HT-29 (cell line): Measurements from ENCODE around the gene TBCD. TPM values are rescaled to one million over a fixed set of nuclear protein-coding genes. Genes with fewer than 3 reads are reported as not detected.

Experiments
- DNase-seq: peaks from one replicate; pipeline ENCODE4 v3.0.0-alpha.2; 2015; ENCODE audit warnings: low spot score
- total RNA-seq: library from RNA; depleted of rRNA; stranded (reverse); fragments of >200 nt; shearing (Covaris generic); gene quantifications from 2 replicates; pipeline ENCODE4 v1.2.3, GENCODE V29; 2014

TBCD gene
- total RNA-seq, 1 experiment from 2014 or later = 72.0 TPM

DNA sequence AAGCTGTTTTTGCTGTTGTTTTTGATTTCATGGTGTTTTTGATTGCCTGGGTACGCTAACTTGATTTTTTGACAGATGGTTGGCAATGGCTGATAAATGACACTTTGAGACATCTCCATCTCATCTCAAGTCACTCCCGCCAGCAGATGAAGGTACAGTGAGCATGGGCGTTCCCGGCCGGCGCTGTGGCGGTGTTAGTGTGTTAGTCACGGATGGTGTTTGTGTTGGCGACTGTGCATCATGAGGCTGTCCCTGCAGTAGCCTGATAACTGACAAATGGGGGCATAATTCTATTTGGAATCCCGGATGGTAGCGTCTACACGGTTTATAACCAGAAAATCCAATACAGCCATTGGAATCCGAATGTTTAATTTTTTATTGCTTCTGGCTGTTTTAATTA lies 169.6 kb downstream of the TBCD start:
- no peak for DNase-seq

DNA sequence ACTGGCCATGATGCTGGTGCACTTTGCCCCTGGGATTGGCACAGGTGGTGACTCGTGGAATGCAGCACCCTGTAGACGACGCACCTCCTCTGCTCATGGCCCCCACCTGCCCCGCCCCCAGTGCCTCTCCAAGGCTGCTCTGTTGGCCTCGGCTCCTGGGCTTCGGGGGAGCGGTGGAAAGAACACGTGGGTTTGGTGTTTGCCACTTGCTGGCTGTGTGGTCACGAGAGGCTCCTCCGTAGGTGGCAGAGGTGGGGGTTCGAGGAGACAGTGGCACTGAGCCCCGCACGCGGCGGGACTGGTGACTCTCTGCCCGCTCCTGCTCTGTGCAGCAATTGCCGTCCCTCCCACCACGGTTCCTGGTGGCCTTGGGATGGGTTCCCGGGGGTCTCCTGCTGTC lies 170.8 kb downstream of the TBCD start:
- DNase-seq = peak; percentile 36

DNA sequence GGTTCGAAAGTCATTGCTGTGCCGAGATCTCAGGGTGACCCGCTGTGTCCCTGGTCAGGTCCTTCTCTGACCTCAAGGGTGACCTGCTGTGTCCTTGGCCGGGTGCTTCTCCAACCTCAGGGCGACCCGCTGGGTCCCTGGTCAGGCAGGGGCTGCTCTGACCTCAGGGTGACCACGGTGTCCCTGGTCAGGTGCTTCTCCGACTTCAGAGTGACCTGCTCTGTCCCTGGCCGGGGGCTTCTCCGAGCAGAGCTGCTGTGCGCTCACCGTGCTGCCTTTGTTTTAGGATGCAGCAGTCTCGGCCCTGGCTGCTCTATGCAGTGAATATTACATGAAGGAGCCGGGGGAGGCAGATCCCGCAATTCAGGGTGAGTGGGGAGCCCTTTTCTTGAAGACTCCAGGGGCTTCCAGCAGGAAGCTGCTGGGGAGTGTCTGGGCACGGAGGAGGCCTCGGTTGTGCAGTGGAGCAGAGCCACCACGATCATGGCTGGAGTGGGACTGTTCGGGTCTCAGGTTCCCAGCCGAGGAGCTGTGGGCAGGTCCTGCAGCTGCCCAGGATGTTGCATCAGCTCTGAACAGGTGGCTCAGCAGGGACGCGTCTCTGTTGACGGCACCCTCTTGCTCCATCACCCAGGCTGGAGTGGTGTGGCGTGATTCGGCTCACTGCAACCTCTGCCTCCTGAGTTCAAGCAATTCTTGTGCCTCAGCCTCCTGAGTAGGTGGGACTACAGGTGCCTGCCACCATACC lies 171.7 kb downstream of the TBCD start:
- no peak for DNase-seq

DNA sequence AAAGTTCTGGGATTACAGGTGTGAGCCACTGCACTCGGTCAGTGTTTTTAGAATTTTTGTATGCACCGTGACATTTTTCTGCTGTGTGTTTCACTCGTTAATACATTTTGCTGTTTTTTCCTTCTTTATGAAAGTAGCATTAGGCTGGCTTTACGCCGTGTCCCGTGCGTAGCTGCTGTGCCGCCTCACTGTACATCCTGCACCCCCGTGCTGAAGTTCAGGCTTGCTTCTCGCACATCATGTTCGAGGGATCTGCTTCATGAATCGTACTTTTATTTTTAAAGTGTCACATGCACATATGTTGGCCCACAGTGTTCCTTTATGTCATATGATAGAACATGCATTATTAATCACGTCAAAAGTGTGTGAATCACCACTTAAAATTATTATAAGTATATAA lies 172.3 kb downstream of the TBCD start:
- DNase-seq = no peak

- DNase-seq = peak; percentile 12
These were observed 172.9 kb downstream of the TBCD start for GRCh38 chr17:82924812-82925211.

DNA sequence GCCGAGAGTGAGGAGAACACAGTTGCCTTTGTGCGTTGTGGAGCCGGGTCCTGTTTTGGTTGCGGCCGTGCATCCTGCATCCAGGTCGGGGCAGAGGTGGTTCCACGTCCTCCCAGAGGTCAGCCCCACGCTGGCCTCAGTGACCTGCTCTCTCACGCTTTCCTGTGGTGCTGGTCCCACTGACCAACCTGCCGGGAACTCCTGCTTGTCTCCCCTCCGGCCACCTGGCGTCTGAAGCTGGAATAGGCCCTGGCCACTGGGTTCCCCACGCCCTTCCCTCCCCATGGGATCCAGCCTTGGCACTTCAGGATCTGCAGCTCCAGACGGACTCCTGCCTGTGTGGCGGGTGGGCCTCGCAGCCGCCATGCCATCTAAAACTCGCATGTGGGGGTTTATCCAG lies 173.5 kb downstream of the TBCD start:
- DNase-seq = no peak

- no peak for DNase-seq
These were observed 174.2 kb downstream of the TBCD start for GRCh38 chr17:82926081-82926480.

DNA sequence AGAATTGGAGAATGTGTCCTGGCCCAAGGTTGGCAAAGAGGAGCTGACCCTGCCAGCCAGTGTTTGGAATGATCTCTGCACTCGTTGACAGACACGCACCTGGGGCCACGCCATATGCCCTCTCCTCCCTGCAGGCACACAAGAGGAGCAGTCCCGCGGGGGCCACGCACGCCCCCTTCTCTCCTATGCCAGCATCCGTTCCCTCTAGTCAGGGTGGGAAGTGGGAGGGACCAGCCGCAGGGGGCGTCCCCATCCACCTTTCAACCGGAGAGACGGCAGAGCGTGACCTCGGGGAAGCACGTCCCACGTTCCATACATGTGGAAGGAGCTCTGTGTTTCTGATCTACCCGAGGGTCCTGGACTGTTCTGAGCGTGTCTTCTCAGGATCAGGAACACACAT lies 174.9 kb downstream of the TBCD start:
- DNase-seq = no peak

DNA sequence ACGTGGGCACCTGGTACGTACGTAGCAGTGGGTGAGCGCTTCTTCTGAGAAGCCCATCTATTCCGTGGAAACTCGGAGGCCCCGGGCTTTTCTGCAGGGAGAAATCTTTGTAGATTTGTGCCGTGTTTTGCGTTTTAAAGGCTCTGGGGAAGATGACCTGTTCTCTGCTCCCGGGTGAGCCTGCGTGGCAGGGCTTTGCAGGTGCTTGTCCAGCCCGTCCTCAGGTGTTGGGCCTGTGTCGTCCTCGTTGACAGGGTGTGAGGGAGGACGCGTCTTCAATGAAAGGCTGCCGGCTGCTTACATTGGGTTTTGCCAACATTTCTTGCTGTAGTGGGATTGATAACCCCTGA lies 175.4 kb downstream of the TBCD start:
- no peak for DNase-seq

DNA sequence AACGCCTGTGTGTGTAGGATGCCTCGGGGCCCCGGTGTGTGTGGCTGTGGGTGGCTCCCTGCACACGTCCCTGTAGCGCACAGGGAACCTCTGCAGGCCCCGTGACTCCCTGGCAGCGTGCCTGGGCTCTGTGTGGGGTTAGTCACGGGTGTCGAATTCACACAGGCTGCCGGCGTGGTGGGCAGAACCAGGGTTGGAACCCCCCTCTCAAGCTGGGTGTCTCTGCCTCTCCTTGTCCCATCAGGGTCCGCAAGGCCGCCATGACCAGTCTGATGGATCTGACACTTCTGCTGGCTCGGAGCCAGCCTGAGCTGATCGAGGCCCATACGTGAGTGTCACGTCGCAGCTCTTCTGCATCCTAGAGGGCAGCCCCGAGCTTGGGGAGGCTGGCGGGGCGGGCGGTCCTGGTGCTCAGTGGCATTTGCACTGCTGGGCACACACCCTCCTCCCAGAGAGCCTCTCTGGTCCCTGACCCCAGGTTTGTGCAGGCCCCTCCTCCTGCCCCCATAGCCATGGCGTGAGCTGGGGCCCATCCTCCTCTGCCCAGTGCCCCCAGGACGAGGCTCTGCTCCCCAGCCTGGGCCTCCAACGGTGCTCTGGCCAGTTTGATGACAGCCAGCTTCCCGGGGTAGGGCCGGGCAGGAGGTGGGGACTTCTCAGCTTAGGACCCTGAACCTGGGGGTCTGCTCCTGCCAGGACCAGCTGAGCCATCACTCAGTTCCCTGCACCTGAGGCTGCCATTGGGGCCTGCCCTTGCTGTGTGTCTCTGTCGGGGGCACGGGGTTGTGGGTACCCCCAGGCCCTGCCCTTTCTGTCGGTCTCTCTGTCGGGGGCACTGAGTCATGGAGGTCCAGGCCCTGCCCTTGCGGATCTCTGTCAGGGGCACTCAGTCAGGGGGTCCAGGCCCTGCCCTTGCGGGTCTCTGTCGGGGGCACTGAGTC lies 176.1 kb downstream of the TBCD start:
- no peak for DNase-seq

GRCh38 chr17:82929011-82929622 lies 177.3 kb downstream of the TBCD start:
- no peak for DNase-seq

GRCh38 chr17:82929676-82930042 lies 177.8 kb downstream of the TBCD start:
- no peak for DNase-seq

DNA sequence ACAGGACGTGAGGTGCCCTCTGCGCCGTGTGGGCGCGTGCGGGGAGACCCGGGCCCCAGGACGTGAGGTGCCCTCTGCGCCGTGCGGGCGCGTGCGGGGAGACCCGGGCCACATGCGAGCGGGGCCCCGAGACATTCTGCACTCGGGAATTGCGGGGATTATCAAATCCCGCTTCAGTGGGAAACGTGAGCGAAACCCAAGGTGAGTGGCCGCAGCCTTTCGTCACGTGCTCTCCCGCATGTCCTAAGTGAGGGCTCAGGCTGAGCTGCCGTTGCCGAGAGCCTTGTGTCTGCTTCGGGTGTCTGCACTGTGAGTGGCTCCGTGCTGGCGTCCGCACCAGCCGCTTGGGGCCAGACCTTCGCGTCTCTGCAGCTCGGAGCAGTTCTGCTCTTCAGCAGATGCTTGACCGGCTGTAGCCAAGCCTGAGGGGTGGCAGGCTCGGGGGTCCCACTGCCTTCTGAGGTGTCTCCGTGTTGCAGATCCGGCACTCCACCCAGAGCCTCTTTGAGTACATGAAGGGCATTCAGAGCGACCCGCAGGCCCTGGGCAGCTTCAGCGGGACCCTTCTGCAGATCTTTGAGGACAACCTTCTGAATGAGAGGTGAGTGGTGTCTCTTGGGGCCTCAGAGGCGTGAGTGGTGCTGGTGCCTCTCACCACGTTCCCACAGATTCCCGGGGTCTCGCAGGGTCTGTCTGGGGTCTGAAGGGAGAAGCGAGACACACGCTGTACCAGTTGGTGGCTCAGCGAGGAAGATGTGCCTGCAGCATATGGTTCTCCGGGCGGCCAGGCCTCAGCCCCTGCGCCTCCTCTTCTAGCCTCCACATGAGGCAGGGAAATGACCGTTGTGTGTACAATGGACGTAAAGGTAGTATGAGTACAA lies 178.4 kb downstream of the TBCD start:
- no peak for DNase-seq

- DNase-seq = no peak
These were observed 179.2 kb downstream of the TBCD start for GRCh38 chr17:82930924-82931698.

GRCh38 chr17:82931699-82932517 lies 180.0 kb downstream of the TBCD start:
- no peak for DNase-seq

DNA sequence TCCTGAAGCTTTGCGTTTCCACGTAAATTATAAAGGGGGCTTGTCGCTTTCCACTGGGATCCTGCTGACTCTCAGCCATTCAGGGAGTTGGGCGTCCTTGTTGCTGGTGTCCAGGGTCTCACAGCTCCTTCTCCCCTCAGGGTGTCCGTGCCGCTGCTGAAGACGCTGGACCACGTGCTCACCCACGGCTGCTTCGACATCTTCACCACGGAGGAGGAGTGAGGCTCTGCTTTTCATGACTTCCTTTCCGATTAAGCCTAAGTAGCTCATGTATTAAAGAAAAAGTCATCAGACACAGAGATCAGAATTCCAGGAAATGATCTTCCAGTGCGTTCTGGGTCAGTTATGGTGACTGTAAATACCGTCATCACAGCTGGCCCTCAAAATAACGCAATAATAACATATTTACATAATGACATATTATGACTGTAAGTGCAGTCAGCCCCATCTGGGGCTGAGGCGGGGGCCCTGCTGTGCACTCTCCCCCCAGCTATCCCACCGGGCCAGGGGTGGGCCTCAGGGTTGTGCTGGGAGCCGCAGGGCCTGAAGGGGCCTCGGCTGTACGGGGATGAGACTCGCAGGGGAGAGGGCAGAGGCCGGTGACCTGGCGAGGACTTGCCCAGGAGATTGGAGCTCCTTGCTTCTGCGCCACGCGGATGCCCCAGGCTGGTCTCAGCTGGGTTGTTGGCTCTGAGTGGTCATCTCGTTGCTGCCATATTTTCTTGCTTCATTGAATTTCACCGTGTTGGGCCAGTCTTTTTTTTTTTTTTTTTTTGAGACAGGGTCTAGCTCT lies 180.8 kb downstream of the TBCD start:
- no peak for DNase-seq

GRCh38 chr17:82933911-82934310 lies 182.0 kb downstream of the TBCD start:
- no peak for DNase-seq

GRCh38 chr17:82935966-82936767 lies 184.3 kb downstream of the TBCD start:
- no peak for DNase-seq
